H1 (cell line): ENCODE measurements around the gene ASH1L. TPM values are rescaled to one million over a fixed set of nuclear protein-coding genes. Genes with fewer than 3 reads are reported as not detected.
A peak's percentile ranks its signal among the peaks of the same experiment; 100 is the strongest.

ENCODE experiments used
- CTCF ChIA-PET: fragments of 300-600 bp; sonication (Branson Sonifier 250); formaldehyde crosslinking; loops from one replicate; lab custom pipeline; 2021; ENCODE audit not compliant: partially characterized antibody; lab: Charles Lee
- POLR2A ChIA-PET: fragments of 300-600 bp; sonication (Branson Sonifier 250); formaldehyde crosslinking; loops from one replicate; lab custom pipeline; 2021; ENCODE audit warnings: inconsistent platforms; ENCODE audit not compliant: partially characterized antibody; lab: Charles Lee
- DNase-seq, 2 experiments: peaks; one replicate each; pipeline versions ENCODE4 v3.0.0 to v3.0.0-alpha.2; 2010 to 2022; ENCODE audit warnings: low spot score in 2 of 2, low read depth in 1 of 2, mixed read lengths in 1 of 2
- FAIRE-seq: peaks from 2 replicates; lab custom pipeline; 2011; peaks lifted over from hg19 to GRCh38; lab: Jason Lieb, UNC
- H2AFZ ChIP-seq: 2 replicates; pipeline ENCODE4 v1.8.1; 2012; ENCODE audit warnings: low read length, inconsistent platforms
- H2AK5ac ChIP-seq: 2 replicates; pipeline ENCODE4 v1.6.1; 2013; ENCODE audit warnings: low read depth, low read length
- H2BK120ac ChIP-seq: replicated peaks from 2 replicates; pipeline ENCODE3; 2013; ENCODE audit warnings: low read depth, low read length, inconsistent platforms
- H2BK12ac ChIP-seq: 2 replicates; pipeline ENCODE4 v1.6.1; 2013; ENCODE audit warnings: low read depth, low read length
- H2BK15ac ChIP-seq: 2 replicates; pipeline ENCODE4 v1.6.1; 2013; ENCODE audit warnings: low read length
- H2BK20ac ChIP-seq: 2 replicates; pipeline ENCODE4 v1.6.1; 2013; ENCODE audit warnings: low read length
- H2BK5ac ChIP-seq: 2 replicates; pipeline ENCODE4 v1.6.1; 2013; ENCODE audit warnings: low read depth, low read length
- H3K14ac ChIP-seq: 2 replicates; pipeline ENCODE4 v1.6.1; 2013; ENCODE audit warnings: inconsistent platforms; ENCODE audit not compliant: insufficient read length
- H3K18ac ChIP-seq: 2 replicates; pipeline ENCODE4 v1.6.1; 2013; ENCODE audit warnings: low read length; ENCODE audit errors: extremely low read depth
- H3K23ac ChIP-seq: 2 replicates; pipeline ENCODE4 v1.6.1; 2013; ENCODE audit warnings: inconsistent platforms; ENCODE audit not compliant: insufficient read length
- H3K23me2 ChIP-seq: 2 replicates; pipeline ENCODE4 v1.6.1; 2013; ENCODE audit warnings: low read depth, low read length
- H3K27ac ChIP-seq: 2 replicates; pipeline ENCODE4 v1.6.1; 2011; ENCODE audit warnings: low read depth, low read length, inconsistent platforms
- H3K27me3 ChIP-seq, 4 experiments: replicated peaks in 1 of 4; 1 replicate in 1 of 4; 2 replicates in 3 of 4; pipeline versions ENCODE4 v1.6.1 to v1.8.1; 2011 to 2013; ENCODE audit warnings: low read length in 3 of 4, mild to moderate bottlenecking in 3 of 4, inconsistent platforms in 2 of 4, mixed read lengths in 2 of 4, moderate library complexity in 1 of 4; ENCODE audit not compliant: control insufficient read depth in 3 of 4, insufficient read depth in 3 of 4; ENCODE audit errors: extremely low read depth in 1 of 4
- H3K36me3 ChIP-seq, 4 experiments: 2 replicates each; pipeline versions ENCODE4 v1.6.1 to v1.8.1; 2011 to 2013; ENCODE audit warnings: mild to moderate bottlenecking in 4 of 4, low read length in 3 of 4, moderate library complexity in 2 of 4, control low read depth in 1 of 4, inconsistent platforms in 1 of 4; ENCODE audit not compliant: insufficient read depth in 4 of 4, control insufficient read depth in 2 of 4
- H3K4ac ChIP-seq: replicated peaks from 2 replicates; pipeline ENCODE3; 2013; ENCODE audit warnings: low read length, low read depth, mixed read lengths, inconsistent platforms; ENCODE audit not compliant: insufficient read length
- H3K4me1 ChIP-seq, 4 experiments: replicated peaks in 1 of 4; 1 replicate in 1 of 4; 2 replicates in 3 of 4; pipeline versions ENCODE4 v1.6.1 to v1.8.1; 2011 to 2013; ENCODE audit warnings: low read length in 3 of 4, inconsistent platforms in 2 of 4, mixed read lengths in 1 of 4; ENCODE audit not compliant: insufficient read depth in 4 of 4, control insufficient read depth in 3 of 4
- H3K4me2 ChIP-seq, 2 experiments: 2 replicates each; pipeline versions ENCODE4 v1.6.1 to v1.8.1; 2011 to 2013; ENCODE audit warnings: low read depth in 2 of 2, low read length in 2 of 2, control low read depth in 1 of 2, inconsistent platforms in 1 of 2, mild to moderate bottlenecking in 1 of 2; ENCODE audit not compliant: insufficient read depth in 1 of 2
- H3K4me3 ChIP-seq, 4 experiments: fragments of 200-600, 300-600 bp in 1 of 4; sonication (generic), shearing (Covaris generic), sonication (Bioruptor Twin) in 1 of 4; 2 replicates each; pipeline versions ENCODE4 v1.5.1 to v1.8.1; 2011 to 2016; ENCODE audit warnings: low read length in 4 of 4, low read depth in 3 of 4, control low read depth in 2 of 4, inconsistent platforms in 2 of 4, mild to moderate bottlenecking in 2 of 4, mixed read lengths in 1 of 4, moderate library complexity in 1 of 4; ENCODE audit not compliant: insufficient read depth in 2 of 4; ENCODE audit errors: extremely low read depth in 1 of 4
- H3K56ac ChIP-seq: replicated peaks from 2 replicates; pipeline ENCODE3; 2013; ENCODE audit warnings: low read depth, mild to moderate bottlenecking, mixed read lengths, low read length, inconsistent platforms; ENCODE audit not compliant: insufficient read length
- H3K79me1 ChIP-seq: 2 replicates; pipeline ENCODE4 v1.6.1; 2013; ENCODE audit warnings: low read depth, low read length, control low read depth
- H3K79me2 ChIP-seq, 2 experiments: 2 replicates each; pipeline versions ENCODE4 v1.6.1 to v1.8.1; 2012 to 2013; ENCODE audit warnings: low read length in 2 of 2, mild to moderate bottlenecking in 2 of 2, inconsistent platforms in 1 of 2; ENCODE audit not compliant: insufficient read depth in 2 of 2, control insufficient read depth in 1 of 2
- H3K9ac ChIP-seq, 4 experiments: replicated peaks in 1 of 4; 1 replicate in 1 of 4; 2 replicates in 3 of 4; pipeline versions ENCODE4 v1.6.1 to v1.8.1; 2011 to 2013; ENCODE audit warnings: low read depth in 3 of 4, low read length in 3 of 4, control low read depth in 2 of 4, mild to moderate bottlenecking in 2 of 4, moderate library complexity in 2 of 4, inconsistent platforms in 1 of 4; ENCODE audit errors: extremely low read depth in 1 of 4
- H3K9me3 ChIP-seq, 2 experiments: 2 replicates each; pipeline versions ENCODE4 v1.6.1 to v1.8.1; 2012 to 2013; ENCODE audit warnings: mild to moderate bottlenecking in 2 of 2, moderate library complexity in 2 of 2, control low read depth in 1 of 2, inconsistent platforms in 1 of 2, low read depth in 1 of 2, low read length in 1 of 2, mixed read lengths in 1 of 2; ENCODE audit not compliant: insufficient read depth in 2 of 2
- H4K20me1 ChIP-seq, 2 experiments: replicated peaks in 1 of 2; 2 replicates each; pipeline versions ENCODE3 to v1.8.1; 2011 to 2013; ENCODE audit warnings: inconsistent platforms in 2 of 2, low read length in 2 of 2, mild to moderate bottlenecking in 1 of 2; ENCODE audit not compliant: insufficient read depth in 2 of 2, control insufficient read depth in 1 of 2
- H4K5ac ChIP-seq: 2 replicates; pipeline ENCODE4 v1.6.1; 2013; ENCODE audit warnings: low read length, low read depth, mixed read lengths, inconsistent platforms; ENCODE audit not compliant: insufficient read length
- H4K8ac ChIP-seq: 2 replicates; pipeline ENCODE4 v1.8.0; 2013; ENCODE audit warnings: mild to moderate bottlenecking, moderate library complexity, low read length, inconsistent platforms; ENCODE audit not compliant: insufficient read depth; ENCODE audit errors: extremely low read depth
- H4K91ac ChIP-seq: replicated peaks from 2 replicates; pipeline ENCODE3; 2013; ENCODE audit warnings: low read length, mixed read lengths, inconsistent platforms; ENCODE audit not compliant: insufficient read length
- CEBPB ChIP-seq: IDR thresholded peaks from 2 replicates; pipeline ENCODE4 v1.6.1; 2012; ENCODE audit warnings: low read depth, low read length
- RAD21 ChIP-seq, 2 experiments: IDR thresholded peaks in 1 of 2; conservative IDR thresholded peaks in 1 of 2; 2 replicates each; pipeline ENCODE4 v1.6.1; 2011; ENCODE audit warnings: low read depth in 2 of 2, low read length in 2 of 2, improper control_type of control experiment in 1 of 2, inconsistent platforms in 1 of 2, mild to moderate bottlenecking in 1 of 2, moderate library complexity in 1 of 2
- WGBS, 2 experiments: shearing (Covaris generic) in 1 of 2; methylation state at CpG; one replicate each; pipeline versions ENCODE4 v1.1.6 to v1.1.7; 2013 to 2015; ENCODE audit warnings: low lambda C conversion rate in 2 of 2, mixed read lengths in 2 of 2, inconsistent platforms in 1 of 2, low coverage in 1 of 2, missing lambda C conversion rate in 1 of 2; ENCODE audit not compliant: insufficient replicate concordance in 2 of 2, insufficient coverage in 1 of 2, insufficient read length in 1 of 2; ENCODE audit errors: extremely low coverage in 1 of 2, missing lambda C conversion rate in 1 of 2; 5-methylcytosine and 5-hydroxymethylcytosine counted together
- polyA plus RNA-seq, 7 experiments: library from polyadenylated mRNA; depleted of rRNA in 3 of 7; stranded (reverse) in 5 of 7; unstranded in 2 of 7; fragments of >200 nt in 5 of 7; fragments of 200-250 nt in 2 of 7; gene quantifications; 1 replicate in 5 of 7; 2 replicates in 1 of 7; 4 replicates in 1 of 7; pipeline versions ENCODE4 v1.2.1 to v1.2.3, GENCODE V29; 2011 to 2013; ENCODE audit warnings: missing spikeins in 2 of 7, mixed read lengths in 2 of 7
- total RNA-seq: library from RNA; stranded (reverse); fragmentation: NEBNext Ultra II Directional; extraction: Animal tissue kit (Norgen Biotek cat#: 25700); gene quantifications from 2 replicates; pipeline ENCODE4 v1.2.1, GENCODE V29; 2021
- TF ChIP-seq, protein P1 (sequence below), 3 experiments: IDR thresholded peaks; 1 replicate in 2 of 3; 2 replicates in 1 of 3; pipeline versions ENCODE4 v1.5.1 to v1.6.1; 2011; ENCODE audit warnings: low read length in 3 of 3, mild to moderate bottlenecking in 3 of 3, inconsistent platforms in 2 of 3, low read depth in 1 of 3, moderate library complexity in 1 of 3; ENCODE audit not compliant: insufficient read depth in 1 of 3; ENCODE audit errors: control extremely low read depth in 1 of 3

The ASH1L gene
- total and polyA plus RNA-seq, 2 of the 8 experiments (the other 6 are each of a cell fraction or from before 2014, with no cell fraction given): 7.5 to 27.6 TPM

DNA sequence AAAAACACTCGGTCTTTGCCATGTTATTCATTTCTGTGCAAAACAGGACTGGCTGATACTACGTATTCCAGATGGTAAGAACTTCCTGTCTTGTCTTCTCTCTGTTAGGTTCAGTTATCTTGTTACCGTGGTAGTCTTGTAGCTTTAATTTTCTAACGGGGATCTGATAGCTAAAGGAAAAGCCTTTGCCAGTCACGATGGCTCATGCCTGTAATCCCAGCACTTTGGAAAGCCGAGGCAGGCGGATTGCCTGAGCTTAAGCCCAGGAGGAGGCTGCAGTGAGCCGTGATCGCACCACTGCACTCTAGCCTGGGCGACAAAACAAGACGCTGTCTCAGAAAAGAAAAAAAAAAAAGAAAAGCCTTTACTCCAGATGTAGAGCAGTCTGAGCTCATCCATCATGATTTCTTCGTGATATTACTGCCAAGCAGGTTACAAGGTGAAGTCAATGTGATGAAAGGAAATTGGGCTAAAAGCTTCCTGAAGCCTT, 36.3 kb upstream of the ASH1L start:
- FAIRE-seq (no peak), DNase-seq (peak; percentile 25 to 51)
- POLR2A ChIA-PET: interaction anchor here (0.8 kb wide), 1 partner anchor 10 kb away, joined by 3 read pairs; no protein-coding TSS in a partner anchor
- Histone ChIP-seq H3K79me1 (no peaks in the 10 kb centered on the region), H3K4ac (no peak overlapping the region), H3K9ac (no peak overlapping the region; a peak in 1 of 7 replicates), H4K20me1 (no peaks in the 10 kb centered on the region), H3K36me3 (no peaks in the 10 kb centered on the region), H3K27ac (no peak overlapping the region), H3K79me2 (no peaks in the 10 kb centered on the region), H3K56ac (no peak overlapping the region), H2BK12ac (0 out of 2 replicates have a peak overlapping the region, but pooled peaks have one; percentile 50), H3K4me2 (peak overlapping the region; percentile 44 to 50), H2BK15ac (no peak overlapping the region), H3K23me2 (no peaks in the 10 kb centered on the region), H2BK5ac (no peak overlapping the region), H4K5ac (no peak overlapping the region), H3K4me3 (0 out of 8 replicates have a peak overlapping the region, but pooled peaks of 1 of the 4 experiments have one; percentile 22), H3K18ac (peak overlapping the region; percentile 24; the same call in 1 of the 2 replicates), H3K14ac (no peak overlapping the region), H4K8ac (no peak overlapping the region), H3K4me1 (peaks cover 0 to 5% (median 0%) of the 10 kb centered on the region in 4 experiments; a peak in 3 of 7 replicates), H3K27me3 (no peaks in the 10 kb centered on the region), H2BK20ac (no peak overlapping the region), H3K23ac (no peak overlapping the region), H2AK5ac (no peak overlapping the region), H2BK120ac (no peak overlapping the region), H4K91ac (no peak overlapping the region), H3K9me3 (no peaks in the 10 kb centered on the region), H2AFZ (no peak overlapping the region)
- CTCF ChIA-PET: interaction anchor here (0.6 to 1.6 kb wide), 2 partner anchors 9 to 186 kb away, joined by 3 to 4 read pairs; no protein-coding TSS in a partner anchor
- TF ChIP-seq CEBPB: no peak
- TF ChIP-seq, protein P1, sequence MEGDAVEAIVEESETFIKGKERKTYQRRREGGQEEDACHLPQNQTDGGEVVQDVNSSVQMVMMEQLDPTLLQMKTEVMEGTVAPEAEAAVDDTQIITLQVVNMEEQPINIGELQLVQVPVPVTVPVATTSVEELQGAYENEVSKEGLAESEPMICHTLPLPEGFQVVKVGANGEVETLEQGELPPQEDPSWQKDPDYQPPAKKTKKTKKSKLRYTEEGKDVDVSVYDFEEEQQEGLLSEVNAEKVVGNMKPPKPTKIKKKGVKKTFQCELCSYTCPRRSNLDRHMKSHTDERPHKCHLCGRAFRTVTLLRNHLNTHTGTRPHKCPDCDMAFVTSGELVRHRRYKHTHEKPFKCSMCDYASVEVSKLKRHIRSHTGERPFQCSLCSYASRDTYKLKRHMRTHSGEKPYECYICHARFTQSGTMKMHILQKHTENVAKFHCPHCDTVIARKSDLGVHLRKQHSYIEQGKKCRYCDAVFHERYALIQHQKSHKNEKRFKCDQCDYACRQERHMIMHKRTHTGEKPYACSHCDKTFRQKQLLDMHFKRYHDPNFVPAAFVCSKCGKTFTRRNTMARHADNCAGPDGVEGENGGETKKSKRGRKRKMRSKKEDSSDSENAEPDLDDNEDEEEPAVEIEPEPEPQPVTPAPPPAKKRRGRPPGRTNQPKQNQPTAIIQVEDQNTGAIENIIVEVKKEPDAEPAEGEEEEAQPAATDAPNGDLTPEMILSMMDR (IDR thresholded peaks at IDR 0.05; ENCODE audit: control extremely low read depth in 1 of 3, insufficient read depth in 1 of 3, low read depth in 1 of 3, low read length in 3 of 3): peak in 1 of 3 experiments; percentile 7; a peak in 1 of 4 replicates
- peak in 1 of 2 experiments; percentile 15; a peak in 1 of 4 replicates for TF ChIP-seq RAD21 (IDR thresholded peaks at IDR 0.05 in 1 of 2, conservative IDR thresholded peaks at IDR 0.05 in 1 of 2; ENCODE audit: low read depth in 2 of 2, low read length in 2 of 2)
- WGBS, 2 experiments: 50% methylated on average over 12 of the region's 12 CpGs; no CpG with 5 or more reads in 1 of the 2 experiments
